A549 (cell line): ENCODE results near the gene HRC. TPM values are rescaled to one million over a fixed set of nuclear protein-coding genes. Genes with fewer than 3 reads are reported as not detected.

Experiments
- ATAC-seq, 2 experiments: fragments of 200-7000 bp in 1 of 2; fragments of >200 bp in 1 of 2; cut with Nextera tagmentation in 1 of 2; cut with Tn5 transposase in 1 of 2; 3 replicates each; pipeline versions ENCODE4 v1.8.0 to v1.9.1; 2018 to 2020; ENCODE audit warnings: mild to moderate bottlenecking in 1 of 2, moderate library complexity in 1 of 2
- CTCF ChIA-PET: fragments of 300-600 bp; sonication (Branson Sonifier 250); formaldehyde crosslinking; extraction: SDS; loops from one replicate; lab custom pipeline; 2021; ENCODE audit warnings: antibody characterized with exemption, inconsistent platforms; lab: Yijun Ruan, JAX
- POLR2A ChIA-PET: fragments of 350-600 bp; formaldehyde crosslinking; extraction: SDS; loops from one replicate; lab custom pipeline; 2021; ENCODE audit warnings: antibody characterized with exemption, inconsistent platforms; lab: Yijun Ruan, JAX
- DNase-seq, 2 experiments: peaks; one replicate each; pipeline versions ENCODE4 v3.0.0 to v3.0.0-alpha.2; 2011 to 2016; ENCODE audit warnings: low read depth in 1 of 2, low spot score in 1 of 2
- FAIRE-seq: peaks from 2 replicates; lab custom pipeline; 2011; peaks lifted over from hg19 to GRCh38; lab: Jason Lieb, UNC
- H3K27ac ChIP-seq, 2 experiments: fragments of >200 bp; sonication (Bioruptor Twin); formaldehyde crosslinking; 3 replicates each; pipeline ENCODE4 v1.5.1; 2016 to 2017
- H3K4me1 ChIP-seq: fragments of >200 bp; sonication (Bioruptor Twin); formaldehyde crosslinking; 3 replicates; pipeline ENCODE4 v1.6.1; 2016
- H3K4me2 ChIP-seq: fragments of >200 bp; sonication (Bioruptor Twin); formaldehyde crosslinking; 3 replicates; pipeline ENCODE4 v1.6.1; 2016
- H3K4me3 ChIP-seq: fragments of >200 bp; sonication (Bioruptor Twin); formaldehyde crosslinking; 3 replicates; pipeline ENCODE4 v1.5.1; 2016
- H3K9me3 ChIP-seq: fragments of >200 bp; sonication (Bioruptor Twin); formaldehyde crosslinking; 3 replicates; pipeline ENCODE4 v1.6.1; 2016
- BCL3 ChIP-seq: fragments of >200 bp; sonication (Bioruptor Twin); formaldehyde crosslinking; IDR thresholded peaks from 3 replicates; pipeline ENCODE4 v1.6.1; 2016
- CBX2 ChIP-seq: fragments of 200-600 bp; sonication (generic); IDR thresholded peaks from 2 replicates; pipeline ENCODE4 v1.6.1; 2016; ENCODE audit warnings: low read depth, mild to moderate bottlenecking, borderline replicate concordance
- CBX8 ChIP-seq: fragments of 200-600 bp; sonication (generic); IDR thresholded peaks from 2 replicates; pipeline ENCODE4 v1.6.1; 2016
- CEBPB ChIP-seq, 2 experiments: fragments of >200 bp in 1 of 2; sonication (Bioruptor Twin) in 1 of 2; formaldehyde crosslinking in 1 of 2; IDR thresholded peaks; 2 replicates each; pipeline ENCODE4 v1.6.1; 2012 to 2016
- CHD2 ChIP-seq: fragments of 150-350 bp; IDR thresholded peaks from 2 replicates; pipeline ENCODE4 v1.6.1; 2014; ENCODE audit warnings: low read length; ENCODE audit not compliant: partially characterized antibody
- CHD4 ChIP-seq: fragments of 200-600 bp; sonication (generic); IDR thresholded peaks from 2 replicates; pipeline ENCODE4 v1.6.1; 2016; ENCODE audit warnings: antibody characterized with exemption, mild to moderate bottlenecking, borderline replicate concordance
- E2F6 ChIP-seq: IDR thresholded peaks from 2 replicates; pipeline ENCODE4 v1.6.1; 2012; ENCODE audit warnings: low read depth, borderline replicate concordance
- EHF ChIP-seq: fragments of 250-450 bp; sonication (Bioruptor Pico); IDR thresholded peaks from 2 replicates; pipeline ENCODE4 v1.5.0; 2020; ENCODE audit warnings: mild to moderate bottlenecking
- EHMT2 ChIP-seq: fragments of 200-600 bp; sonication (generic); IDR thresholded peaks from 2 replicates; pipeline ENCODE4 v1.6.1; 2016; ENCODE audit warnings: antibody characterized with exemption, low read depth, mild to moderate bottlenecking, moderate library complexity
- EP300 ChIP-seq, 2 experiments: fragments of >200 bp; sonication (Bioruptor Twin); formaldehyde crosslinking; IDR thresholded peaks; 2 replicates in 1 of 2; 3 replicates in 1 of 2; pipeline ENCODE4 v1.6.1; 2016 to 2017
- FOXS1 ChIP-seq: fragments of 250-450 bp; sonication (Bioruptor Pico); IDR thresholded peaks from 2 replicates; pipeline ENCODE4 v1.5.0; 2020; ENCODE audit warnings: mild to moderate bottlenecking, moderate library complexity
- HDAC2 ChIP-seq: fragments of 200-600 bp; sonication (generic); IDR thresholded peaks from 2 replicates; pipeline ENCODE4 v1.6.1; 2016
- HEYL ChIP-seq: fragments of 250-450 bp; sonication (Bioruptor Pico); IDR thresholded peaks from 2 replicates; pipeline ENCODE4 v1.8.0; 2021; ENCODE audit warnings: mild to moderate bottlenecking, moderate library complexity
- HOXA7 ChIP-seq: fragments of 250-450 bp; sonication (Bioruptor Pico); IDR thresholded peaks from 2 replicates; pipeline ENCODE4 v1.5.0; 2020; ENCODE audit warnings: mild to moderate bottlenecking, moderate library complexity
- HOXB13 ChIP-seq: fragments of 250-450 bp; sonication (Bioruptor Pico); IDR thresholded peaks from 2 replicates; pipeline ENCODE4 v1.5.0; 2020; ENCODE audit warnings: low read depth, mild to moderate bottlenecking, moderate library complexity
- KDM1A ChIP-seq: fragments of 200-600 bp; sonication (generic); IDR thresholded peaks from 2 replicates; pipeline ENCODE4 v1.6.1; 2016; ENCODE audit warnings: low read depth, mild to moderate bottlenecking
- KDM5A ChIP-seq: fragments of 200-600 bp; sonication (generic); IDR thresholded peaks from 2 replicates; pipeline ENCODE4 v1.6.1; 2016; ENCODE audit warnings: antibody characterized with exemption, mild to moderate bottlenecking
- MAX ChIP-seq: IDR thresholded peaks from 2 replicates; pipeline ENCODE4 v1.6.1; 2012
- MAZ ChIP-seq: fragments of 150-350 bp; IDR thresholded peaks from 2 replicates; pipeline ENCODE4 v1.6.1; 2014; ENCODE audit warnings: antibody characterized with exemption, low read depth, low read length, borderline replicate concordance
- MYC ChIP-seq: IDR thresholded peaks from 2 replicates; pipeline ENCODE4 v1.6.1; 2012; ENCODE audit warnings: mild to moderate bottlenecking, inconsistent platforms, low read length, improper control_type of control experiment, borderline replicate concordance
- POLR2A ChIP-seq: IDR thresholded peaks from 2 replicates; pipeline ENCODE4 v1.6.1; 2012; ENCODE audit warnings: mild to moderate bottlenecking, low read length
- SMC3 ChIP-seq: fragments of >200 bp; sonication (Bioruptor Twin); formaldehyde crosslinking; IDR thresholded peaks from 3 replicates; pipeline ENCODE4 v1.6.1; 2018; ENCODE audit warnings: inconsistent platforms
- SREBF2 ChIP-seq: fragments of 450-650 bp; IDR thresholded peaks from 2 replicates; pipeline ENCODE4 v1.6.1; 2014; ENCODE audit warnings: mild to moderate bottlenecking, moderate library complexity
- TFCP2L1 ChIP-seq: fragments of 250-450 bp; sonication (Bioruptor Pico); IDR thresholded peaks from 2 replicates; pipeline ENCODE4 v1.5.0; 2021; ENCODE audit warnings: mild to moderate bottlenecking
- TP53 ChIP-seq: fragments of 250-450 bp; sonication (Bioruptor Pico); IDR thresholded peaks from 2 replicates; pipeline ENCODE4 v1.5.0; 2021; ENCODE audit warnings: mild to moderate bottlenecking, moderate library complexity
- ZSCAN20 ChIP-seq: fragments of 250-450 bp; sonication (Bioruptor Pico); IDR thresholded peaks from 2 replicates; pipeline ENCODE4 v1.8.0; 2022; ENCODE audit warnings: mild to moderate bottlenecking, moderate library complexity
- WGBS: methylation state at CpG from one replicate; pipeline ENCODE4 v1.1.6; 2017; ENCODE audit errors: missing lambda C conversion rate; 5-methylcytosine and 5-hydroxymethylcytosine counted together
- polyA plus RNA-seq, 4 experiments: library from polyadenylated mRNA; depleted of rRNA in 3 of 4; stranded (reverse); fragments of >200 nt; fragmentation: RNase III in 1 of 4; extraction: RNeasy Plus Mini Kit Qiagen cat#74134 plus additional on column Dnase treatment in 1 of 4; gene quantifications; 2 replicates in 3 of 4; 3 replicates in 1 of 4; pipeline ENCODE4 v1.2.3, GENCODE V29; 2011 to 2017
- TF ChIP-seq, protein P1 (sequence below): fragments of 250-450 bp; sonication (Bioruptor Pico); IDR thresholded peaks from 2 replicates; pipeline ENCODE4 v1.5.0; 2021; ENCODE audit warnings: mild to moderate bottlenecking, moderate library complexity, borderline replicate concordance
- TF ChIP-seq, protein P2 (sequence below): fragments of >200 bp; sonication (Bioruptor Twin); formaldehyde crosslinking; IDR thresholded peaks from 3 replicates; pipeline ENCODE4 v1.5.1; 2016
- TF ChIP-seq, protein P3 (sequence below): fragments of 150-350 bp; IDR thresholded peaks from 2 replicates; pipeline ENCODE4 v1.6.1; 2014; ENCODE audit warnings: low read depth, mild to moderate bottlenecking, low read length
- TF ChIP-seq, protein P4 (sequence below): fragments of 200-600 bp; sonication (generic); IDR thresholded peaks from 2 replicates; pipeline ENCODE4 v1.6.1; 2016; ENCODE audit warnings: antibody characterized with exemption, mild to moderate bottlenecking, moderate library complexity

HRC gene
- polyA plus RNA-seq, 2 of the 4 experiments (the other 2 are of a cell fraction), result 0.04 TPM

GRCh38 chr19:49118565-49119410 is 36.4 kb downstream of the HRC start, which contains the start of gene C19orf73:
C19orf73 (minus strand) TSS chr19:49119143; CDS start chr19:49119022, 121 bp downstream.
- peak within 1 kb of the TSS; percentile 87 for H3K4me2 ChIP-seq
- H3K9me3 ChIP-seq, result no peaks in the 10 kb centered on the region
- peak; percentile 65 to 87 for ATAC-seq
- WGBS, result 1% methylated on average over 60 of the region's 85 CpGs
- peak; percentile 94 to 98 for DNase-seq
- H3K4me1 ChIP-seq, result peaks cover 20% of the 10 kb centered on the region
- H3K4me3 ChIP-seq, result peak within 1 kb of the TSS; percentile 62
- peak; percentile 86 for FAIRE-seq
- H3K27ac ChIP-seq, result peak within 1 kb of the TSS; percentile 95
- ChIA-PET CTCF (interaction anchor here (0.6 to 21.0 kb wide), 14 partner anchors 9 to 123 kb away, joined by 3 to 298 read pairs (median 10); no protein-coding TSS in a partner anchor), POLR2A (interaction anchor here (1.2 to 1.3 kb wide), 2 partner anchors 19 to 21 kb away, joined by 3 to 5 read pairs; no protein-coding TSS in a partner anchor)
- TF ChIP-seq MYC, result peak; percentile 85
- TF ChIP-seq CHD4, result no peak
- no peak for TF ChIP-seq HEYL (CRISPR knock-in tag)
- TF ChIP-seq, protein P1, sequence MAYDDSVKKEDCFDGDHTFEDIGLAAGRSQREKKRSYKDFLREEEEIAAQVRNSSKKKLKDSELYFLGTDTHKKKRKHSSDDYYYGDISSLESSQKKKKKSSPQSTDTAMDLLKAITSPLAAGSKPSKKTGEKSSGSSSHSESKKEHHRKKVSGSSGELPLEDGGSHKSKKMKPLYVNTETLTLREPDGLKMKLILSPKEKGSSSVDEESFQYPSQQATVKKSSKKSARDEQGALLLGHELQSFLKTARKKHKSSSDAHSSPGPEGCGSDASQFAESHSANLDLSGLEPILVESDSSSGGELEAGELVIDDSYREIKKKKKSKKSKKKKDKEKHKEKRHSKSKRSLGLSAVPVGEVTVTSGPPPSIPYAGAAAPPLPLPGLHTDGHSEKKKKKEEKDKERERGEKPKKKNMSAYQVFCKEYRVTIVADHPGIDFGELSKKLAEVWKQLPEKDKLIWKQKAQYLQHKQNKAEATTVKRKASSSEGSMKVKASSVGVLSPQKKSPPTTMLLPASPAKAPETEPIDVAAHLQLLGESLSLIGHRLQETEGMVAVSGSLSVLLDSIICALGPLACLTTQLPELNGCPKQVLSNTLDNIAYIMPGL, result 0 out of 2 replicates have a peak, but pooled peaks have one; percentile 50
- no peak for TF ChIP-seq CHD2
- no peak; the same call in 1 of the 2 replicates for TF ChIP-seq MAZ
- no peak for TF ChIP-seq HOXA7
- TF ChIP-seq E2F6, result peak; percentile 98
- no peak for TF ChIP-seq HDAC2
- peak; percentile 56; the same call in 1 of the 3 replicates for TF ChIP-seq BCL3
- TF ChIP-seq, protein P2, sequence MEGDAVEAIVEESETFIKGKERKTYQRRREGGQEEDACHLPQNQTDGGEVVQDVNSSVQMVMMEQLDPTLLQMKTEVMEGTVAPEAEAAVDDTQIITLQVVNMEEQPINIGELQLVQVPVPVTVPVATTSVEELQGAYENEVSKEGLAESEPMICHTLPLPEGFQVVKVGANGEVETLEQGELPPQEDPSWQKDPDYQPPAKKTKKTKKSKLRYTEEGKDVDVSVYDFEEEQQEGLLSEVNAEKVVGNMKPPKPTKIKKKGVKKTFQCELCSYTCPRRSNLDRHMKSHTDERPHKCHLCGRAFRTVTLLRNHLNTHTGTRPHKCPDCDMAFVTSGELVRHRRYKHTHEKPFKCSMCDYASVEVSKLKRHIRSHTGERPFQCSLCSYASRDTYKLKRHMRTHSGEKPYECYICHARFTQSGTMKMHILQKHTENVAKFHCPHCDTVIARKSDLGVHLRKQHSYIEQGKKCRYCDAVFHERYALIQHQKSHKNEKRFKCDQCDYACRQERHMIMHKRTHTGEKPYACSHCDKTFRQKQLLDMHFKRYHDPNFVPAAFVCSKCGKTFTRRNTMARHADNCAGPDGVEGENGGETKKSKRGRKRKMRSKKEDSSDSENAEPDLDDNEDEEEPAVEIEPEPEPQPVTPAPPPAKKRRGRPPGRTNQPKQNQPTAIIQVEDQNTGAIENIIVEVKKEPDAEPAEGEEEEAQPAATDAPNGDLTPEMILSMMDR, result no peak
- TF ChIP-seq SREBF2, result no peak
- TF ChIP-seq TP53 (CRISPR knock-in tag), result no peak; the same call in 1 of the 2 replicates
- TF ChIP-seq ZSCAN20 (CRISPR knock-in tag), result no peak
- TF ChIP-seq MAX, result peak; percentile 99
- TF ChIP-seq TFCP2L1 (CRISPR knock-in tag), result peak; percentile 84
- TF ChIP-seq POLR2A, result peak; percentile 64
- TF ChIP-seq KDM5A, result no peak
- TF ChIP-seq, protein P3, sequence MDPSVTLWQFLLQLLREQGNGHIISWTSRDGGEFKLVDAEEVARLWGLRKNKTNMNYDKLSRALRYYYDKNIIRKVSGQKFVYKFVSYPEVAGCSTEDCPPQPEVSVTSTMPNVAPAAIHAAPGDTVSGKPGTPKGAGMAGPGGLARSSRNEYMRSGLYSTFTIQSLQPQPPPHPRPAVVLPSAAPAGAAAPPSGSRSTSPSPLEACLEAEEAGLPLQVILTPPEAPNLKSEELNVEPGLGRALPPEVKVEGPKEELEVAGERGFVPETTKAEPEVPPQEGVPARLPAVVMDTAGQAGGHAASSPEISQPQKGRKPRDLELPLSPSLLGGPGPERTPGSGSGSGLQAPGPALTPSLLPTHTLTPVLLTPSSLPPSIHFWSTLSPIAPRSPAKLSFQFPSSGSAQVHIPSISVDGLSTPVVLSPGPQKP, result no peak
- no peak for TF ChIP-seq EHMT2
- TF ChIP-seq EHF (CRISPR knock-in tag), result no peak
- no peak for TF ChIP-seq CBX2
- no peak for TF ChIP-seq HOXB13 (CRISPR knock-in tag)
- no peak for TF ChIP-seq CBX8
- no peak for TF ChIP-seq EP300 (IDR thresholded peaks at IDR 0.05)
- TF ChIP-seq, protein P4, sequence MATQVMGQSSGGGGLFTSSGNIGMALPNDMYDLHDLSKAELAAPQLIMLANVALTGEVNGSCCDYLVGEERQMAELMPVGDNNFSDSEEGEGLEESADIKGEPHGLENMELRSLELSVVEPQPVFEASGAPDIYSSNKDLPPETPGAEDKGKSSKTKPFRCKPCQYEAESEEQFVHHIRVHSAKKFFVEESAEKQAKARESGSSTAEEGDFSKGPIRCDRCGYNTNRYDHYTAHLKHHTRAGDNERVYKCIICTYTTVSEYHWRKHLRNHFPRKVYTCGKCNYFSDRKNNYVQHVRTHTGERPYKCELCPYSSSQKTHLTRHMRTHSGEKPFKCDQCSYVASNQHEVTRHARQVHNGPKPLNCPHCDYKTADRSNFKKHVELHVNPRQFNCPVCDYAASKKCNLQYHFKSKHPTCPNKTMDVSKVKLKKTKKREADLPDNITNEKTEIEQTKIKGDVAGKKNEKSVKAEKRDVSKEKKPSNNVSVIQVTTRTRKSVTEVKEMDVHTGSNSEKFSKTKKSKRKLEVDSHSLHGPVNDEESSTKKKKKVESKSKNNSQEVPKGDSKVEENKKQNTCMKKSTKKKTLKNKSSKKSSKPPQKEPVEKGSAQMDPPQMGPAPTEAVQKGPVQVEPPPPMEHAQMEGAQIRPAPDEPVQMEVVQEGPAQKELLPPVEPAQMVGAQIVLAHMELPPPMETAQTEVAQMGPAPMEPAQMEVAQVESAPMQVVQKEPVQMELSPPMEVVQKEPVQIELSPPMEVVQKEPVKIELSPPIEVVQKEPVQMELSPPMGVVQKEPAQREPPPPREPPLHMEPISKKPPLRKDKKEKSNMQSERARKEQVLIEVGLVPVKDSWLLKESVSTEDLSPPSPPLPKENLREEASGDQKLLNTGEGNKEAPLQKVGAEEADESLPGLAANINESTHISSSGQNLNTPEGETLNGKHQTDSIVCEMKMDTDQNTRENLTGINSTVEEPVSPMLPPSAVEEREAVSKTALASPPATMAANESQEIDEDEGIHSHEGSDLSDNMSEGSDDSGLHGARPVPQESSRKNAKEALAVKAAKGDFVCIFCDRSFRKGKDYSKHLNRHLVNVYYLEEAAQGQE, result no peak
- no peak for TF ChIP-seq KDM1A
- no peak for TF ChIP-seq SMC3
- TF ChIP-seq FOXS1, result no peak
- no peak; a peak in 1 of 4 replicates for TF ChIP-seq CEBPB (IDR thresholded peaks at IDR 0.05)
